Activated T-helper 1 cell treated with Interleukin-2 at 50 U/mL for 16 hours (primary cell): ENCODE measurements around the gene DDX24.

Experiments used
- DNase-seq: peaks from one replicate; pipeline ENCODE4 v3.0.0-alpha.2; 2020; ENCODE audit warnings: low read depth

DDX24 gene

GRCh38 chr14:94010625-94011024 lies 70.4 kb downstream of the DDX24 start:
- no peak for DNase-seq

DNA sequence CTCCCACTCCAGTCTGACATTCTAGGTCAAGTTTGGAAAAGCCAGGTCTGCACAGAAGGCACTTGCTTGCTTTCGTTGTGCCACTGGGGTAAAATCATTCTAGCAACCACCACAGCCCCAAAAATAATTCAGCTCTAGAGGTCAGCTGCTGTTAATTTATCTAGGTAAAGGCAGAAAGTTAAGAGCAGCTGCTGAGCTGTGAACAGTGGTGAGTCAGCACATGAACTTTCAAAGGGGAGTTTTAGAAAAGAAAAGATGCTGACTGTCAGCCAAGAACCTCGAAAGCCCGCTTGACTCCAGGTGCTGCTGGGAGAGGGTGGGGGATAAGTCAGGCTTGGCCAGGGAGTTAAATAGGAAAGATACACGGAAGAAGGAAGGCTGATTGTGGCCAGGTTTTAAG lies 71.2 kb downstream of the DDX24 start:
- DNase-seq, result no peak

GRCh38 chr14:94008234-94008633 lies 72.8 kb downstream of the DDX24 start:
- no peak for DNase-seq

- DNase-seq, result no peak
Measured at GRCh38 chr14:94005324-94006073, 75.5 kb downstream of the DDX24 start.

DNA sequence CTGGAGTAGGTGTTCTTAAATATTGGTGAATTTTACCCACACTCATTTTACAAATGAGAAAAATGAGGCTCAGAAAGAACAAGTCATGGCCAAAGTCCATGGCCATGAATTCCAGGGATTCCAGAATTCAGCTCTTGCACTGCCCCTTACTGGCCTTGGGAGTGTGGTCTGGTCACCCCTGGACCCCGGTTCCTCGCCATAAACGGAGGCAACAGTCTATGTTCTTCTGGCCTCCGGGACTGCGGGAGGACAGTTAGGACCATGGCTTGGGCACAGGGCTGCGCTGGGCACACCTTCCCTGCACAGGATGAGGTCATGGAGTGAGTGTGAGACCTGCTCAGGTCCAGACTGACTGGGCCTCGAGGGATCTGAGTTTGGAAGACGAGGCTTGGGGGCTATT lies 77.0 kb downstream of the DDX24 start:
- DNase-seq, result no peak

DNA sequence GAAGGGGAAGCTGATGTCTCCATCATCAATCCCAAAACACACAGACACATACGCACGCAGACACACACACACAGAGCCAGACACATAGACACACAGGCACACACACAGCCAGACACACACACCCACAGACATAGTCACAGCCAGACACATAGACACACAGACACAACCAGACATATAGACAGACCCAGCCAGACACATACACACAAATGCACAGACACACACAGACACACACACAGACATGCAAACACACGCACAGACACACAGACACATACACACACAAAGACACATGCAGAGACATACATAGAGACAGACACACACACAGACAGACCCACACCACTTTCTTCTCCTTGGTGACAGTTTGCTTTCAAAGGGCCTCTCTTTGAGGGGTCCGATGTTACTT lies 77.6 kb downstream of the DDX24 start:
- DNase-seq, result no peak

DNA sequence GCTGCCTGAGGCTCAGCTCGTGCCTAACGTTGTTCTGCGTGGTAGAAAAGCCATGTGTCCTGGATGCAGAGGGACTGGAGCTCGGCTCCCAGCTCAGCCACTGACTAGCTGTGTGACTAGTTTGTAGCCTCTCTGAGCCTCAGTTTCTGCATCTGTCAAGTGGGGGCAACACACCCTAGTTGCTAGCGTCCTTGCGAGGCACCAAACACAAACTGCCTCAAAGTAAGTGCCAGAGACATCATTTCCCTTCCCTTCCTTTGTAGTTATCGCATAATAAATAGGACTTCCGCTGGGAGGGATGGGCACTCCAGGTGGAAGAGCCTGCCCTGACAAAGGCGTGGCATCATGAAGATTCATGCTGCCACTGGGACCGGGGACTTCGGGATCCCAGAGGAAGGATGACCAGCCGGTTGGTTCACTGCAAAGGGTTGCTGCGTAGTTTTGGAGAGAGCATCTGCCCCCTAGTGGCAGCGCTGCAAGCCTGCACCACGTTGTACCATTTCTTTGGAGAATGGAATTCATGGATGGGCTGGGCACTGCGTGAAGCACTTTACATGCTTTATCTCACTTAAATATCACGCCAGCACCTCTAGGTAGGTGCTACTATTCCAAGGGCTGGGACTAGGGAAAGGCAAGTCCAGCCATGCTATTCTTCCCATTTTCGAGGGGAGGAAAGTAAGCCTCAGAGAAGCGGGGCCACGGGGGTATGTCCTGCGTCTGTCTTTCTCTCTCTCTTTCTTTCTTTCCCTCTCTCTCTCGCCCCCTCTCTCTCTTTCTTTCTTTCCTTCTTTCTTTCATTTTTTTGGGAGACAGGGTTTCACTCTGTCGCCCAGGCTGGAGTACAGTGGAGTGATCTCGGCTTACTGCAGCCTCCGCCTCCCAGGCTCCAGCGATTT lies 79.3 kb downstream of the DDX24 start:
- peak; percentile 45 for DNase-seq

DNA sequence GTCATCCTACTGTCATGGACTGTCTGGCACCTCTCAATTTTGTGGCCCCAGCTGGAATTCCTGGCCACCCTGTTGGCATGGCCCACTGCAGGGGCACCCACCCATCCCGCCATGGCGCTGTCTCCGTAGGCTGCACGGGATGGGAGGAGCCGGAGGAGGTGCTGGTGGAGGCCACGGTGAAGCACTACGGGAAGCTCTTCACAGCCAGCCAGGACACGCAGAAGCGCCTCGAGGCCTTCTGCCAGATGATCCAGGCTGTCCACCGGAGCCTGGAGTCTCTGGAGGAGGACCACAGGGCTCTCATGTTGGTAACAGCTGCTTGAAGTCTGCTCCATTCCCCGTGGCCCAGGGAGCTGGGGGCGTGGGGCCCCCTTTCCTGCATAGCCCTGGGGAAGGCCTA lies 80.0 kb downstream of the DDX24 start:
- DNase-seq, result no peak

DNA sequence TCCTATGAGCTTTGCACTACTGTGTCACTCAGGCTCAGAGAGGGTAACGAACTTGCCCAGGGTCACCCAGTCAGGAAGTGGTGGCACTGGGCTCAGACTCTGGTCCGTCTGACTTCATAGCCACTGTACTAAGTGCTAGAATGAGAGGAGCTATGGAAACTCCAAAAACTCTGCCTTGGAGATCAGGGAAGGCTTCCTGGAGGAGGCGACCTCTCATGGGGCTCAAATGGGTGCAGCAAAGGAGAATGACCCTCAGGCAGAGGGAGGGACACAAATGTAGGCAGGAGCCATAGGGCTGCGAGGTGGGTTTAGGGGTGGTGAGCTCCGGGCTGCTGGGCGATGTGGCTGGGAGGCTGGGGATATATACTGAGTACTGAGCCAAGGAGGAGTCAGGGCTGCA lies 80.7 kb downstream of the DDX24 start:
- DNase-seq, result no peak

GRCh38 chr14:93999573-93999972 lies 81.4 kb downstream of the DDX24 start:
- DNase-seq, result no peak

DNA sequence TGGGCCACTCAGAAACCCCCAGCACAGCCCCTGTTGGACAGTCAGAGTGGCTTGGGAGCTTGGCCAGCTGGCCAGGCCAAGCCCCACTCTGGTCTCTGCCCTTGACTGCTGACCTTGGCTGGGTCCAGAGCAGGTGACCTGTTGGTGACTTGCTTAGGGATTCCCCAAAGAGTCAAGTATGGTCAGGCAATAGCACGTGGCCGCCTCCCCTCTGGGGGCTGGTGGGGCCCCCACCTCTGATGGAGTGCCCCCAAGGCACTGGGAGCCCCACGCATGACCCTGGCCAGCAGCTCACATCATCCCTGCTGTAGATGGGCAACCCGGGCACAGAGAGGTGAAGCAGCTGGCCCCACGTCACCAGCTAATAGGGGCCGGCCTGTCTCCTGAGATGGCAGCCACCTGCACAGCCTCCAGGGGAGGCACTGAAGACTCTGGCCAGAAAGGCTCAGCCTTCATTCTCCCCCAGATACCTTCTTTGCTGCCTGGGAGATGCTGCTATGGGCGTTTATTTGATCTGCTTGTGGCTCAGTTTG lies 82.1 kb downstream of the DDX24 start:
- DNase-seq, result no peak
